ENCODE measurements around the gene EXOC4.

Gene EXOC4

GRCh38 chr7:133539016-133539415 lies 286.1 kb downstream of the EXOC4 start:
- no peak for ATAC-seq (replicated peaks)
- H3K4me1 Mint-ChIP-seq (ENCODE audit: low read depth in 2 of 2), result peaks cover 3 to 4% of the 10 kb centered on the region in 2 donors

DNA sequence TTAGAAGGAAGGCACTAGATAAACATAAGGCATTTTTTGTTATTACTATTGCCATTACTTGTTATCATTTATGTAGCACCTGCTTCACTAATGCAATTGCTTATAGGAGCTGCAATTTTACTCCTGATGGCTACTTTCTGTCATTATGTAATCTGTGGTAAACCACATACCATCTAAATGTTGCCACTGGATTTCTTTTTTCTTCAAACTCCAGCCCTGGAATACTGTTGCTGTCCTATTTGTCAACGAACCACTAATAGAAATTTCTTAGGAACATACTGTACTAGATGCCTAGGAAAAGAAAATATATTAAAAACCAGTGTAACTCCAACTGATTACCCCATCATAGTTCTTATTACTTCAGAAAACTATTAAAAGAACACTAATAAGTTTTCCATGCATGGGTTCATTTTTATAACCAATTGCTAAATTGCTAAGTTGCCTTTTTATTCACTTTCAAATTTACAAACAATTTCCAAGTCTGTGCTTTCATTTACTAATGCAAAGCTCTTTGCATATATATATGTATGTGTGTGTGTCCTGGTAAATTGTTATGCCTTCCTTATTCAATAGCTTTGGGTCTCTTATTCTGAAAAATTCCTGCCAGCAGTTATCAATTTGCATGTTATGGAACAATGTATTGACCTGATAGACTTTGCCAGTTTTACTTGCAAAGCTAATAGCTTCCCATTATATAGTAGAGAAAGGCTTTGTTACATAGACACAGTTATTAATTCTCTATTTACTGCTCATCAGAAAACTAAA lies 287.4 kb downstream of the EXOC4 start:
- no peaks in the 10 kb centered on the region for H3K27me3 Mint-ChIP-seq
- no peak overlapping the region for H3K27ac Mint-ChIP-seq
- H3K36me3 Mint-ChIP-seq (ENCODE audit: insufficient read depth), result no peaks in the 10 kb centered on the region
- peaks cover 3 to 4% of the 10 kb centered on the region in 2 donors for H3K4me1 Mint-ChIP-seq (ENCODE audit: low read depth in 2 of 2)
- H3K9me3 Mint-ChIP-seq, result no peaks in the 10 kb centered on the region
- ATAC-seq (replicated peaks), result no peak
- DNase-seq, result no peak
- no peak overlapping the region for H3K4me3 Mint-ChIP-seq

More at GRCh38 chr7:133539016-133539415, 286.1 kb downstream of the EXOC4 start:
- no peak for DNase-seq
- Mint-ChIP-seq H3K4me3 (no peak overlapping the region), H3K27ac (no peak overlapping the region), H3K27me3 (no peaks in the 10 kb centered on the region), H3K36me3 (ENCODE audit: insufficient read depth) (no peaks in the 10 kb centered on the region), H3K9me3 (no peaks in the 10 kb centered on the region)

- H3K27ac Mint-ChIP-seq, result peak overlapping the region; percentile 5 to 20
- no peaks in the 10 kb centered on the region for H3K9me3 Mint-ChIP-seq
- H3K36me3 Mint-ChIP-seq (ENCODE audit: insufficient read depth), result no peaks in the 10 kb centered on the region
- H3K4me3 Mint-ChIP-seq, result no peak overlapping the region
- ATAC-seq (replicated peaks) (no peak), DNase-seq (no peak)
- no peaks in the 10 kb centered on the region for H3K27me3 Mint-ChIP-seq
- H3K4me1 Mint-ChIP-seq (ENCODE audit: low read depth in 2 of 2), result peaks cover 2 to 3% of the 10 kb centered on the region in 2 donors
Measured at GRCh38 chr7:133542209-133542780, 289.4 kb downstream of the EXOC4 start.

GRCh38 chr7:133543657-133544056 lies 290.8 kb downstream of the EXOC4 start:
- no peak overlapping the region for H3K4me3 Mint-ChIP-seq
- H3K27ac Mint-ChIP-seq, result no peak overlapping the region
- ATAC-seq (replicated peaks), result no peak
- no peak for DNase-seq
- H3K9me3 Mint-ChIP-seq, result no peaks in the 10 kb centered on the region
- peaks cover 2 to 3% of the 10 kb centered on the region in 2 donors for H3K4me1 Mint-ChIP-seq (ENCODE audit: low read depth in 2 of 2)
- no peaks in the 10 kb centered on the region for H3K27me3 Mint-ChIP-seq
- no peaks in the 10 kb centered on the region for H3K36me3 Mint-ChIP-seq (ENCODE audit: insufficient read depth)

DNA sequence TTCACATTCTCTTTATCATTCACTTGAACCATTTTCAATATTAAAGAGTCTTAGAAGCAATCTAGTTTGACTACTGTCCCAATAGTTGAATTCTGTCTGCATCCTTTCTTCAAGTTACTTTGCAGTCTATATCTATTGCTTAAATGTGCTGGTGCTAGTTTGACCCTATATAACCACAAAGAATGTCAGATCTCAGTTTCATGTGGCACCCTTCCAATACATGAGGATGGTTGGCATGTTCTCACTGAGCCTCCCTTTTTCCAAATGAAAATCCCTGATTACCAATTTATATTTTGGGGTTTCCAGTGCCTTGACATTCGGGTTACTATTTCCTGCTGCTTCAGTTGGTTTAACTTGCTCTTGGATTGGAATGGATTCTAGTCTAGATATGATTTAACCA lies 292.7 kb downstream of the EXOC4 start:
- H3K9me3 Mint-ChIP-seq, result no peaks in the 10 kb centered on the region
- H3K36me3 Mint-ChIP-seq (ENCODE audit: insufficient read depth), result no peaks in the 10 kb centered on the region
- no peak overlapping the region for H3K4me3 Mint-ChIP-seq
- H3K4me1 Mint-ChIP-seq (ENCODE audit: low read depth in 2 of 2), result peaks cover 0 to 2% of the 10 kb centered on the region in 2 donors
- ATAC-seq (replicated peaks) (no peak), DNase-seq (no peak)
- no peak overlapping the region for H3K27ac Mint-ChIP-seq
- no peaks in the 10 kb centered on the region for H3K27me3 Mint-ChIP-seq

- no peaks in the 10 kb centered on the region for H3K27me3 Mint-ChIP-seq
- H3K9me3 Mint-ChIP-seq, result no peaks in the 10 kb centered on the region
- no peak overlapping the region for H3K4me3 Mint-ChIP-seq
- no peak for ATAC-seq (replicated peaks)
- peaks cover 0 to 4% of the 10 kb centered on the region in 2 donors for H3K4me1 Mint-ChIP-seq (ENCODE audit: low read depth in 2 of 2)
- no peak for DNase-seq
- no peaks in the 10 kb centered on the region for H3K36me3 Mint-ChIP-seq (ENCODE audit: insufficient read depth)
- H3K27ac Mint-ChIP-seq, result no peak overlapping the region
Measured at GRCh38 chr7:133547981-133548380, 295.1 kb downstream of the EXOC4 start.

- Mint-ChIP-seq H3K9me3 (no peaks in the 10 kb centered on the region), H3K27me3 (no peaks in the 10 kb centered on the region), H3K27ac (no peak overlapping the region), H3K4me3 (no peak overlapping the region), H3K36me3 (ENCODE audit: insufficient read depth) (no peaks in the 10 kb centered on the region), H3K4me1 (ENCODE audit: low read depth in 2 of 2) (peaks cover 2 to 4% of the 10 kb centered on the region in 2 donors)
- ATAC-seq (replicated peaks) (no peak), DNase-seq (no peak)
Measured at GRCh38 chr7:133549633-133550032, 296.8 kb downstream of the EXOC4 start.

- H3K27ac Mint-ChIP-seq, result no peak overlapping the region
- H3K9me3 Mint-ChIP-seq, result no peaks in the 10 kb centered on the region
- H3K4me1 Mint-ChIP-seq (ENCODE audit: low read depth in 2 of 2), result peaks cover 2 to 4% of the 10 kb centered on the region in 2 donors
- H3K36me3 Mint-ChIP-seq (ENCODE audit: insufficient read depth), result no peaks in the 10 kb centered on the region
- no peak overlapping the region for H3K4me3 Mint-ChIP-seq
- DNase-seq, result no peak
- H3K27me3 Mint-ChIP-seq, result no peaks in the 10 kb centered on the region
- ATAC-seq (replicated peaks), result no peak
Measured at GRCh38 chr7:133550145-133550544, 297.3 kb downstream of the EXOC4 start.

DNA sequence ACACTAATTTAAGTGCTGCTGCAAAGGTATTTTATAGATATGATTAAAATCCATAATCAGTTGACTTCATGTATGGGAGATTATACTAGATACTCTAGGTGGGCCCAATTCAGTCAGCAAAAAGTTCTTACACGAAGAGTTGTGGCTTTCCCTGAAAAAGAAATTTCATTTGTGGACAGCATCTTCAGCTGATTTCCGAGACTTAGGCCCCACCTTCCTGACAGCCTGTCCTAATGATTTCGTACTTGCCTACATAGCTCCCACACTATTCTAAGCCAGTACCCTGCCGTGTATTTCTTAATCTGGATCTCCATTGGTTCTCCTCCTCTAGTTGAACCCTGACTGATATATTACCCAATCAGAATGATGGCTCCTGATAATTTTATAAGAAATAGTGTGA lies 297.9 kb downstream of the EXOC4 start:
- peaks cover 2 to 4% of the 10 kb centered on the region in 2 donors for H3K4me1 Mint-ChIP-seq (ENCODE audit: low read depth in 2 of 2)
- no peaks in the 10 kb centered on the region for H3K27me3 Mint-ChIP-seq
- H3K4me3 Mint-ChIP-seq, result no peak overlapping the region
- no peaks in the 10 kb centered on the region for H3K9me3 Mint-ChIP-seq
- DNase-seq (no peak), ATAC-seq (replicated peaks) (no peak)
- peak overlapping the region in 1 of 2 donors; percentile 20 for H3K27ac Mint-ChIP-seq
- no peaks in the 10 kb centered on the region for H3K36me3 Mint-ChIP-seq (ENCODE audit: insufficient read depth)

DNA sequence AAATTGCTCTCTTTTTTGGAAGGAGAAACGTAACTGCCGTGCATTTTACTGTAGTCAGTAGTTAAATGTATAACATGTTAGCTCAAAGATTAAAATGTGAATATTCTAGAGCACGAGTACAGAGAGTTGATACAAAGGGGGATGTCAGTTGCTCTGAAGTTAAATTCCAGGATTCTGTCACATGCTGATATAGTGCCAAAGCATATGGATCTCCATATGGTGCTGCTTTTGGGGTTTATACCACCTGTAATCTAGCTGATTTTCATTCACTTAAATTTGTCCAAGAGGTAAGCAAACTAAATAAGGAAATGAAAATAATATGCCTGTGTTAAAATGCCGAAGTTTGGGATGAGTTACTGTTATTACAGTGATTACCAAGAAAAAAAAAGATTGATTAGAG lies 298.6 kb downstream of the EXOC4 start:
- no peak for ATAC-seq (replicated peaks)
- Mint-ChIP-seq H3K27me3 (no peaks in the 10 kb centered on the region), H3K36me3 (ENCODE audit: insufficient read depth) (no peaks in the 10 kb centered on the region), H3K9me3 (no peaks in the 10 kb centered on the region), H3K4me1 (ENCODE audit: low read depth in 2 of 2) (peaks cover 2 to 7% of the 10 kb centered on the region in 2 donors), H3K4me3 (no peak overlapping the region), H3K27ac (peak overlapping the region in 1 of 2 donors; percentile 20)
- no peak for DNase-seq

- DNase-seq, result no peak
- peaks cover 2 to 10% of the 10 kb centered on the region in 2 donors for H3K4me1 Mint-ChIP-seq (ENCODE audit: low read depth in 2 of 2)
- H3K9me3 Mint-ChIP-seq, result no peaks in the 10 kb centered on the region
- ATAC-seq (replicated peaks), result no peak
- H3K4me3 Mint-ChIP-seq, result no peak overlapping the region
- H3K36me3 Mint-ChIP-seq (ENCODE audit: insufficient read depth), result no peaks in the 10 kb centered on the region
- no peak overlapping the region for H3K27ac Mint-ChIP-seq
- H3K27me3 Mint-ChIP-seq, result no peaks in the 10 kb centered on the region
Measured at GRCh38 chr7:133552079-133552478, 299.2 kb downstream of the EXOC4 start.

- Mint-ChIP-seq H3K4me1 (ENCODE audit: low read depth in 2 of 2) (peaks cover 2 to 10% of the 10 kb centered on the region in 2 donors), H3K4me3 (no peak overlapping the region), H3K9me3 (no peaks in the 10 kb centered on the region), H3K36me3 (ENCODE audit: insufficient read depth) (no peaks in the 10 kb centered on the region), H3K27ac (no peak overlapping the region), H3K27me3 (no peaks in the 10 kb centered on the region)
- ATAC-seq (replicated peaks), result no peak
- DNase-seq, result no peak
Measured at GRCh38 chr7:133554330-133554729, 301.5 kb downstream of the EXOC4 start.

GRCh38 chr7:133556048-133556447 lies 303.2 kb downstream of the EXOC4 start:
- Mint-ChIP-seq H3K27ac (no peak overlapping the region), H3K4me3 (no peak overlapping the region)

GRCh38 chr7:133556553-133556952 lies 303.7 kb downstream of the EXOC4 start:
- Mint-ChIP-seq H3K4me1 (ENCODE audit: low read depth in 2 of 2) (peaks cover 3 to 7% of the 10 kb centered on the region in 2 donors), H3K36me3 (ENCODE audit: insufficient read depth) (no peaks in the 10 kb centered on the region), H3K9me3 (no peaks in the 10 kb centered on the region), H3K27ac (no peak overlapping the region), H3K4me3 (no peak overlapping the region), H3K27me3 (no peaks in the 10 kb centered on the region)
- no peak for DNase-seq
- no peak for ATAC-seq (replicated peaks)

More at GRCh38 chr7:133556048-133556447, 303.2 kb downstream of the EXOC4 start:
- Mint-ChIP-seq H3K4me1 (ENCODE audit: low read depth in 2 of 2) (peaks cover 2 to 10% of the 10 kb centered on the region in 2 donors), H3K27me3 (no peaks in the 10 kb centered on the region), H3K36me3 (ENCODE audit: insufficient read depth) (no peaks in the 10 kb centered on the region), H3K9me3 (no peaks in the 10 kb centered on the region)
- ATAC-seq (replicated peaks) (no peak), DNase-seq (no peak)
